Measurements from ENCODE around the gene CCDC61.

The CCDC61 gene, protein sequence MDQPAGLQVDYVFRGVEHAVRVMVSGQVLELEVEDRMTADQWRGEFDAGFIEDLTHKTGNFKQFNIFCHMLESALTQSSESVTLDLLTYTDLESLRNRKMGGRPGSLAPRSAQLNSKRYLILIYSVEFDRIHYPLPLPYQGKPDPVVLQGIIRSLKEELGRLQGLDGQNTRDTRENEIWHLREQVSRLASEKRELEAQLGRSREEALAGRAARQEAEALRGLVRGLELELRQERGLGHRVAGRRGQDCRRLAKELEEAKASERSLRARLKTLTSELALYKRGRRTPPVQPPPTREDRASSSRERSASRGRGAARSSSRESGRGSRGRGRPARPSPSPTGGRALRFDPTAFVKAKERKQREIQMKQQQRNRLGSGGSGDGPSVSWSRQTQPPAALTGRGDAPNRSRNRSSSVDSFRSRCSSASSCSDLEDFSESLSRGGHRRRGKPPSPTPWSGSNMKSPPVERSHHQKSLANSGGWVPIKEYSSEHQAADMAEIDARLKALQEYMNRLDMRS

DNA sequence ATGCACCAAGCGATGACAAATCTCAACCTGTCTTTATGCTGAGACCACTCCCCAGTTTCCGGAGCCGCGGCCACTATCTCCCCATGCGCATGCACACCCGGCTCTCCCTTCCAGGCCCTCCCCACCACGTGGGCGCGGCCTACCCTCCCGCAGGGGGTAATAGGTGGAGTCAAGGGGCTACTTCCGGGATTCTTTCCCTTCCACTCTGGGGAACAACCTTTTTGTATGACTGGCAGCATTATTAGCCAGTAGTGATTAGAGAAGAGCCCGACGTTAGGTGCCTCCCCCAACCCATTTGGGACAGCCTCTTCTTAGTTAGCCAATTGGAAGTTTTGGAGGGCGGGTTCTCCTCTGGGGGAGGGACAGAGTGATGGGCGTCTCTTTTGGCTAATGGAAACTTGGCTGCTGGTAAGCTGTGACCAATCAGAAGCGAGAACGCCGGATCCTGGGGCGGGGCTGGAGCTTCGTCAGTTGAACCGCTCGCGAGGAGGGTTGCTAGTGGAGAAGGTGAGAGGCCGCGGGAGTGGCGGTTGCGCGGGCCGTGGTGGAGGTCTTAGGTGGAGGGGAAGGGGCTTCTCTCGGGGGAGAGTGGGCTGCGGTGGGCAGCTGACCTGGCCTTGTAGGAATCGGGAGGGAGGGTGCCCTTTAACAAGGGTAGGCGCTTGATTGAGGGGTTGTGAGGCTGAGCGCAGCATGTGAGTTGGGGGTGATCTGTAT, at the start of gene CCDC61:
CCDC61 (plus strand) TSS at position 470 of the 717 bp plus-strand sequence. CDS start 7,552 bp downstream, outside the sequence.
- peak; percentile 93 for DNase-seq (ENCODE audit: low read depth)

DNA sequence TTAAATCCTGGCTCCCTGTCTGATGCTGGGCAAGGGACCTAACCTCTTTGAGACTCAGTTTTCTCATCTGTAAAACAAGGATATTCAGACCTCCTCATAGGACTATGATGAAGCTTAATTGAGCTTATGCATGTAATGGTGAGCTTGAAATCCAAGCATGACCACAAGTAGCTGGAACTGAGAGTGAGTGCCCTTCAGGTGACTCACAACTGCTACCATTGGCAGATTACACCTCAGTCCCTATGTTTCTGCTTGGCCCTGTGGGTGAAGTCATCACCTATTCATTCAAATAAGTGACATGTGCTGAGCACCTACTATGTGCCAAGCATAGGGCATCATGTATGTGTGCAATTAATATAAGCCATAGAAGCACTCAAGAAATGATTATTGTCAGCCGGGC, 47.3 kb upstream of the CCDC61 start:
- DNase-seq (ENCODE audit: low read depth) = no peak

DNA sequence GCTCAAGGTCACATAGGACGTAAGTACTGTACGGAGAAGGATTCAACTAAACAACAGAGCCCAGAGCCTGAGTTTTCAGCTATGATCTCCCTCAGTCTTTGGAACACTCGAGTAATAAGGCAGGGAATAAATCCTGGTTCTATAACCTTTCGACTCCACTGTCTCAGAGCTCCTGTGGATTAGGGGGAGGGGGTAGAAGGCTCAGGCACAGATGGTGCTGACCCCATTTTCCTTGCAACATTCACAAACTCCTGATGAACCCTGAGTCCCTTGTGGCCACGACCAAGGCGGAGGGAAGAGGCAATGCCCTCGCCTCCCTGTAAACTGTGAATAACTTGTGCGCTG, 43.0 kb upstream of the CCDC61 start:
- no peak for DNase-seq (ENCODE audit: low read depth)

DNA sequence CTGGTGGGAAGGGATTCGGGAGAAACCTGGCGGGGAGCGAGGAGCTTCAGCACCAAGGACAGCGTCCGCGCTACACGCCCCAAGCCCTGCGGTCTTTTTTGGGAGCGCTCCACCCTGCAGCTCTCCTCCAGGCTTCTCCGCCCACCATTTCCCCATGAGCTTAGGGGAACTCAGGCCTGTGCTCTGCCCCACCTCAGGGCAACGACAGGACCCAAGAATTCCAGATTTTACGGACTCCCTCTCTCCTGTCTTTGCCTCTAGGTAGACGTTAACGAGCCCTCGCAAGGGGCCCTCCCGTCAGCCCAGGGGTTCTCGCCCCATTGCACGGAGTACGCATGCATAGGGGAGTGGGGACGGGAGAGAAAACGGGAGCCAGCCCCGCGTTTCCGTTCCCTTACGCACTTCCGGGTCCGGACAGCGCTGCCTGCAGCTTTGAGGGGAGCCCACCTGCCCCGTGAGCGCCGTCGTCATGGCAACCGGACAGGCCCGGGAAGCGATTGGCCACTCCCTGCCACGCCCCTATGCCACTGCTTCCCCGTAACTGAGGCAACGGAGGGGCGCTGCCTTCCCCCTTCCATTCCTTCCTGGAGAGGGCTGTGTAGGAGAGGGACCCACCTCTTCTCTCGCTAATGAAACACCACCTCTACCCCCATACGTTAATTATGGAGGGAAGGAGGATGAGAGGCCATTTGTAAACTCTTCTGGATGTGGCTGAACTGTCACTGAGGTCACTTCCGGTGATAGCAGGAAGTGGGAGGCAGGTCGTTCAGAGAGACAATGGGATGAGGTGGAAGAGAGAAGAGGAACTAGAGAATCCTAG, 42.4 kb upstream of the CCDC61 start:
- DNase-seq (ENCODE audit: low read depth) = no peak

DNA sequence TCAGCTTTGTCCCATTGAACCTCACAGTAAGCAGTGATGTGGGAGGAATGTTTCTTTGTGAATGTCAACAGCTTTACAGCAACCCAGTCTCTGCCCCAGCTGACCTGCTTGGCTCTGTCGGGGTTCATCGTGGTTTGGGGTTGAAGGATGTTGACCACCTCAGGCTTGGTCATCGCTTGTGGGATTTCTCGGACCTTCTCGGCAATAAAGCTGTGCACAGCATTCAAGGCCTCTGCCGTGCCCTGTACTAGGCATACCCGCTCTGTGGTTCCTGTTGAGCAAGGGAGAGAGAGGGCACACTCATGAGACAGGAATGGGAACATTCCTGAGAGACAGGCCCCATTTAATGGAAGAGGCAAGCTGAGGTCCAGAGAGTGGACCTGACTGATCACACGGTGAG, 41.6 kb upstream of the CCDC61 start:
- no peak for DNase-seq (ENCODE audit: low read depth)

DNA sequence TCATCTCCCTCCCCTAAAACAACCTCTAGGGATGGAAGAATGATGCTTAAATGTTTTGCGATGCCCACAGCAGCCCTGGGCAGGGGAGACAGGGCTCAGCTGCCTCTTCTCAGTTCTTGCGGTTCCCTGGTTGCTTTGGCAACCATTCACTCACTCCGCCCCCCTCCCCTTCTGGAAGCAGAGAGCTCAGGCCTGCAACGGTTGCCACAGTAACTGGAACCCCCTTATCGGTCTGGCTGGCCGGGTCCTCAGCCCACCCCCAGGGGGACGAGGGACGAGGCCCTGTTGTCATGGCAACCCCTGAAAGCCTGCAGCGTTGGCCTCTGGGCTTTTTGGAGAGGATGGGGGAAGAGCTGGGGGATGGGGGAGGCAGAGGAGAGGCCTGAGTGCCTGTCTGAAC, 41.1 kb upstream of the CCDC61 start:
- no peak for DNase-seq (ENCODE audit: low read depth)

DNA sequence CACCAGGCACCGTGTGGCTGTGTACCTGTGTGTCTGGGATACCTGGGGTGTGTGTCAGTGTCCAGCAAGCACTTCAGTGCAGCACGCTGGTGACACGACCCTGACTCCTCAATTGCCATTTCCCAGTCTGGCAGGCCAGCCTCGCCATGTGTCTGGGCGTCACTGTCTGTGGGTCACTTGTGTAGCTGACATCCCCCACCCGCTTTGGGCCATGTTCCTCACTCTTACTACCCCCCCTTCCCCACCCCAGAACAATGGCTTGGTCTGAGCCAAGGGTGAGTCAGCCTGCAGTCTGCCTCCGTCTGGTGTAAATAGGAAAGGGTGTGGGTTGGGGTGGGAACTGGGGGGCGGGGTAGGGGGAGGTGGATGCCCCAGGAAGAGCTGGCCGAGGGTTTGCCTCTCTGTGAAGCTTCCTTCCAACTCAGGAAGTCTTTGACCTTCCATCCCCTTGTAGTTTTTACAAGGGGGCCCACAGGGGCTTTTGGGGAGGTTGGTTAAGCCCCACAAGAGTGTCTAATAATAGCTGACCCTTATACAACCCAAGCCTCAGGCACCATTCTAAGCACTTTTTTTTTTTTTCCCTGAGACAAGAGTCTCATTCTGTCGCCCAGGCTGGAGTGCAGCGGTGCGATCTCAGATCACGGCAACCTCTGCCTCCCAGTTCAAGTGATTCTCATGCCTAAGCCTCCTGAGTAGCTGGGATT, 39.2 kb upstream of the CCDC61 start:
- DNase-seq (ENCODE audit: low read depth) = no peak

DNA sequence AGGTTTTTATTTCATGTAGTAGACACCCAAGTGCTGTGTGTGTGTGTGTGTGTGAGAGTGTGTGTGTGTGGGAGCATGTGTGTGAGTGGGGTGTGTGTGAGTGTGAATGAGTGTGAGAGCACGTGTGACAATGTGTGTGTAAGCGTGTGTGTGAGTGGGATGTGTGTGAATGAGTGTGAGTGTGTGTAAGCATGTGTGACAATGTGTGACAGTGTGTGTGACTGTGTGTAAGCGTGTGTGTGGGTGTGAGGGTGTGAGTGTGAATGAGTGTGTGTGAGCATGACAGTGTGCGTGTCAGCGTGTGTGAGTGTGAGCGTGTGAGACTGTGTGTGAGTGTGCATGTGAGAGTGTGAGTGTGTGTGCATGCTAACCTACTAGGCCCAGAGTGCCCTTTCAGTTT, 36.9 kb upstream of the CCDC61 start:
- DNase-seq (ENCODE audit: low read depth) = no peak

DNA sequence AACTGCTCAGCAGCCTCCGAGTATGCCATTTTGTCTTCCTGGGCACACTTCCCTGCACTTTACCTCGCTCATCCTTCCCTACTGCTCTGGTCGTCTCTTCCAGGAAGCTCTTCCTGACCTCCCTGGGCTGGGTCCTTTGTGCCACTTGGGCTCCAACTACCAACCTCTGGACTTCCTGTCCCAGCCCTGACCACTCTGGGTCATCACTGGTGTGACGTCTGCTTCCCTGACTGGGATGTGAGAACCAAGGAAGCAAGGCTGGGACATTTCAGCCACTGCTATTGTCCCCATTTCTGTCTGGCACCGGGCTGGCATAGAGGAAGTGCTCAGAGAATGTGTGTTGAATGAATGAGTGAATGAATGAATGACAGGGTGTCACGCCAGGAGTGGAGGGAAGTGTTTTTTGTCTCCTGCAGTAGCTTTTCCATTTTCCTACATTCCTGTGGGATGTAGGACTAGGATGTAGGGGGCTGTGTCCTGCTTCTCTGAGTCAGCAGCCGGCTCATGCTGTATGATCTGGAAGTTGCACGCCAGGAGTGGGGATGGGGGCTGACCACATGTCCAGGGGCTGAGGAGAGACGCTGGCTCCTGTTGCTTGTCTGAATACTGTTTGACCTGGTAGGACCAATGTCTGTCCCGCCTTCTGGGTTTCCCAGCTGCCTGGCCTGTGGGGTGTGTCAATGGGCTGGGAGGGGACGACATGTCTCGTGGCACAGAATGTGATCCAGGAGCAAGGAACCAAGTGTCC, 36.3 kb upstream of the CCDC61 start:
- no peak for DNase-seq (ENCODE audit: low read depth)

DNA sequence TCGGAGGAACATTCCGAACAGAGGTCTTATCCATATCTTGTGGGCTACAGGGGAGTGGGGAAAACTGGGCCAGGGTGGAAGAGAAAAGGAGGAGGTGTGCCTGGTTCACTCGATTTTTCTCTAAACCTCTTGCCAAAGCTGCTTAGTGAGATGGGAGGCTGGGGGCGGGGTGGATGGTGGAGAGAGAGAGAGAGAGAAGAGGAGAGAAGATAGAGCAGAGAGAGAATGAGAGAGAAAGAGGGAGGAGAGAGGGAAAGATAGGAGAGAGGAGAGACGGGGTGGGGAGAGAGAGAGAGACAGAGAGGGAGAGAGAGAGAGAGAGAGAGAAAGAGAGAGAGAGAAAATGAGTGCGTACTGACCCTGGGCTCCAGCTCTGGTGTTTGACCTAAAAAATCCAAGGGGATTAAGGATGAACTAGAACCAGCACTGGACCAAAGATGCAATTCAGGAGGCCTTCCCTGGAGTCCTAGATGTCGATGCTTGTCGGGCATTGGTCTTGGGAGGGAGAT, 35.7 kb upstream of the CCDC61 start:
- no peak for DNase-seq (ENCODE audit: low read depth)

DNA sequence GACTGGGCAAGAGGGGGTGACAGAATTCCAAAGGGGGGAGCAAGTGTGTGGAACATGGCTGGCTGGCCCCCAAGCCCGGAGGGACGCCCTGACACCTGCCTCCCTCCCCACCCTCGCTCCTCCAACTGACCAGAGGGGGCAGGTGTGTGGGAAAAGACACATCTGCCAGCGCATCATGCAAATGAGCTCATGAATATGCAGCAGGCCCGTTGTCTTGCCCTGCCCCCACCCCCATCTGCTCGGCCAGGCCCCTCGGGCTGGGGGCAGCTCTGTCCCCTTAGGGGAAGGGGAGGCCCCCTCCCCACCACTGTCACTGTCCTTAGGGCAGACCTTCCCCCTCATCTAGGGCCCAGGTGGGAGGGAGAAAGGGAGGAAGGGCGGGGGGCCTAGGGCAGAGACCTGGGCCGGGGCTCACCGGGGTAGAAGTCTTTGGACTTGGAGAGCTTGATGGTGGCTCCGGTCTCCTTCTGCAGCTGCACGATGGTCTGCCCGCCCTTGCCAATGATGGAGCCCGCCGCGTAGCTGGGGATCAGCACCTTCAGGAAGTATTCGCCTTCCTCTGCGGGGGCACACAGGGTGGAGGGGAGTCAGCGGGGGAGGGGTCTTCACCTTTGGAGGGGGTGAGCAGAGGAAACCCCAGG, 34.6 kb upstream of the CCDC61 start:
- DNase-seq (ENCODE audit: low read depth) = no peak

DNA sequence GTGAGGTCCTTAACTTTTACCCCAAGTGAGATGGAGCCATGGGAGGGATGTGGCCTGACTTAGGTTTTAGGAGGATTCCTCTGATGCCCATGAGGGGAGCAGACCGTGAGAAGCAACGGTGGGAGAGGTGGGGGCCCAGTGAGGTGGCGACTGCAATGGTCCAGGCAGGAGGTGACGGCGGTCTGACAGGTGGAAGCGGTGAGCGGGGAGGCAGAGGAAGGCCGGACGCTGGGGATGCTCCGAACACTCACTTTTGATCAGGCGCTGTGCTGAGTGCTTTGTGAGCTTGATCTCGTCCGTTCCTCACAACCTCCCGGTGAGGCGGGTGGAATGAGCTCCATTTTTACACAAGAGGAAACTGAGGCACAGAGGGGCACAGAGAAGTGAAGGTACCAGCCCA, 33.2 kb upstream of the CCDC61 start:
- no peak for DNase-seq (ENCODE audit: low read depth)

DNA sequence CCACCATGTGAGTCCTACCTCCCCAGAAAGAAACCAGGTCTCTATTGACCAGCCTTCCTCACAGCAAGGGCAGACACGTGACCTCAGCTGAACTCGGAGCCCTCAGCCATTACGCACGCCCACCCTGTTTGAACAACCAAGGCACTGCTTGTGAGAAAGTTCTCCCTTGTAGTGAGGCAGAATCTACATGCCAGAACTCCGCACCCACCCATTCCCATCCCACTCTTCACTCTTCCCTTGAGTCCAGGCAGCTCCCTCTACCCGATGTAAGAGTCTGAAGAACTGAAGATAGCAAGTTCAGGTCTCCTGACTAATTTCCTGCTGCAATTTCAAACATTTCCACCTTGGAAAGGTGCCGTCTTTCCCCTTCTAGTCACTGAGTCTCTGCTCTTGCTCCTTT, 28.0 kb upstream of the CCDC61 start:
- DNase-seq (ENCODE audit: low read depth) = no peak

DNA sequence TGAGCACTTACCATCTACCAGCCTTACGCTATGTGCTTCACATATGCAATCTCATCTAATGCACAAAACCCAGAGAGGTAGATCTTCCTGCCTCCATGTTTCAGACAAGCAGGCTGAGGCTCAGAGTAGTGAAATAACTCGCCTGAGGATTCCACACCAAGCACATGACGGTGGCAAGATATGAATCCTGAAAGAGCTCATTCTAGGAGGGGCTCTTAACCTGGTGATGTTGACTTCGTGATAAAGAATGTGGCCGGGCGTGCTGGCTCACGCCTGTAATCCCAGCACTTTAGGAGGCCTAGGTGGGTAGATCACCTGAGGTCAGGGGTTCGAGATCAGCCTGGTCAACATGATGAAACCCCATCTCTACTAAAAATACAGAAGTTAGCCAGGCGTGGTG, 26.6 kb upstream of the CCDC61 start:
- DNase-seq (ENCODE audit: low read depth) = no peak

DNA sequence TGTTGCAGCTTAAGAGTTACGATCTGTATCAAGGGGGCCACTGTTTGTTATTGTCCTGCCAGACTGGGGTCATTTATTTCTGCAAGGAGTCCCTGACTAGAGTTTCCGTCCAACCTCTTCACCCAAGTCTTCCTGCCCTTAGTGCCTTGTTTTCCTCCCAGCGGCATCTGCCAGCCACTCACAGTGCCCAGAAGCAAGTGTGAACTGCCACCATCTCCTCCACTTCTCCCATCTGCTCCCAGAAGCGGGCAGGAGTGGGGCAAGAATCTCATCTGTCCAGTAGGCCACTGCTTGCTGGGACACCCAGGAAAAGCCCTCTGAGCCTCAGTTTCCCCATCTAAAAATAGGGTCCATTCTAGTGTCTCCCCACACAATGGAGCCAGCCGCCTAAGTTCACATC, 25.6 kb upstream of the CCDC61 start:
- DNase-seq (ENCODE audit: low read depth) = no peak

DNA sequence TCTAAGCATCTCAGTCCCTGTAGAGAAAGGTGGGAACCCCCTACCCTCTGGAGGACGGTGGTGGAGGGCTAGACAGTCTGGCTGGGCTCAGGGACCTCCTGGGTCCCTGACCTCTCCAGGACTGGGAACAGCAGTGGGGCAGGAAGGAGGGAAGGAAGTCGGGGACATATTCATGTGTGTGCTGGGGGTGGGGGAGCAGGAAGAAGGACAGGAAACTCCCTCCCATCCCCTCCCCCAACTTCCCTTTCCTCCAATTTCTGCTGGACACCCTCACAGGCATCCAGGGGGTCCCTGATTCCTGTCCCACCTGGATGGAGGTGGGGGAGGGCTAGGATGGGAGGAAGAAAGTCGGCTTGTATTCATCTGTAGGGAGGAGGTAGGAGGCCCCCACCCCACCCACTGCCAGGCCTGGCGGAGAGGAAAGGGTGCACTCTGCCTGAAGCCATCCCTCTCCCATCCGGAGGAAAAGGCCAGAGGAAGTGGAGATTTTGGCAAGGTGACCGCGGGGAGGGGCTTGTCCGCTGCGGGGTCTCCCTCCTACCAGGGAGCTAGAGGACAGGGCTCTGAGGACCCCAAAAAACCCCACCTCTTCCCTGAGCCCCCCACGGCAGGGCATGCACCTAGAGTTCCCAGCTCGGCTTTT, 23.9 kb upstream of the CCDC61 start:
- DNase-seq (ENCODE audit: low read depth) = no peak

DNA sequence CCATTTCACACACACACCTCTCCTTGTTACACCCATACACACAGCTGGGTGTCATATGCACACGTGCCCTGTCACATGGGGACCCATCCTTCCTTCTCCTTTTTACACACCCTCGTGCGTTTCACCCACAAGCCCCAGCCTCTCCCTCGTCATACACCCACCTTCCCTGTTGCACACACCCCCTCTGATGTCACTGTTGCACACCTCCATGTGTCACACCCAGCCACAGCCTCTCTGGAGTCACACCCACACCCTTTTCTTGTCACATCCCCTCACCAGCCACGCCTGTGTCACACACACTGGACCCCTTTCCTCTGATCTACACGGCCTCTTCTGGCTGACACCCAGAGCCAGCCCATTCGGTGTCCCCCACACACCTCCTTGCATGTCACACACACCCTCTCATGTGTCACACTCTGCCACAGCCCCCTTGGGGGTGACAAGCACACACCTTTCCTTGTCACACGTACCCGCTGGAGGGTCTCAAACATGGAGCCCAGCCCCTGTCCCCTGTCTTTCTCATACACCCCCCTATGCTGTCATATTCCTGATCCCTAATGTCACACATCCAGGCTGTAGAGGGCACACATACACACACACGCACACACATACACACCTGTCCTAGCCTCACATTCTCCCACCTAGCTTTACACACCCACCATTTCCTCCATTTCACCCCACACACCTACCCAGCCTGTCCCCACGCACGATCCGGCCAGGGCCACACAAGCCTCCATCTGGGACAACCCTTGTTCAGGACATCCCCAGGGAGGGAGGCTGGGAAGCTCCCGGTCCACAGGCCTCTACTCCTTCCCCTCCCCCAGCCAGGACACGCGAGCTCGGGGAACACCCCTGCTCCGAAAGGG, 23.0 kb upstream of the CCDC61 start:
- no peak for DNase-seq (ENCODE audit: low read depth)

DNA sequence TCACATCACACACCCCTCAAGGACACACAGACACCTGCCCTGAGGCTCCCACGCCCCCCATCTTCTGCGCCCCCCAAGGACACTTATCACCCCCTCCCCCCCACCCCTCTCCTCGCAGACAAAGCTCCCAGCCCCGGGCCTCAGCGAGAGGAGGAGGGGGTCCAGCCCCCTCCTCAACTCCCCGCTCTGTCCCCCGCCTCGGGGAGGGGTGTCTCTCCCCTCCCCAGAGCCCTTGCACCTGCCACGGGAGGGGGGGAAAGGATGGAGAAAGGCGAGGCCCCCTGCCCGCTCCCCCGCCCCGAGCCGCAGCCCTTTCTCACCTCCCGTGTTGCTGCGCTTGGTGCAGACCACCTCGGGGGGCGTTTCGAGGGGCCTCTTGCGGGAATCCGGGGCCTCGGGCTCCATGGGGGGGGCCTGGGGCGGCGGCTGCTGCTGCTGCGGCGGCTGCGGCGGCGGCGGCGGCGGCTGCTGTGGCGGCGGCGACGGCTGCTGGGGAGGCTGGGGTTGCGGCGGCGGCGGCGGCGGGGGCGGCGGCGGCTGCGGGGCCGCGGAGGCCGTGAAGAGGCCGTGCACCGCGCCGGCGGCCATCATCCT, 22.2 kb upstream of the CCDC61 start:
- no peak for DNase-seq (ENCODE audit: low read depth)
